Measurements from ENCODE around the gene PVR.
A peak's percentile ranks its signal among the peaks of the same experiment; 100 is the strongest.
"Not testable (repeated sequence)": the region's sequence is repeated elsewhere in the genome, so short reads cannot be mapped to it uniquely, and the experiment has no call there.

Gene PVR

GRCh38 chr19:44670027-44670426 lies 26.3 kb downstream of the PVR start:
- not testable (repeated sequence) for DNase-seq (ENCODE audit: low read depth in 2 of 2, low spot score in 1 of 2)

GRCh38 chr19:44671400-44671799 lies 27.7 kb downstream of the PVR start, which contains the start of gene CEACAM19:
TSS of gene CEACAM19 (plus strand) at chr19:44671482. CDS start at chr19:44671932, 450 bp downstream.
- no peak for DNase-seq (ENCODE audit: low read depth in 2 of 2, low spot score in 1 of 2)

GRCh38 chr19:44672226-44672625 lies 28.5 kb downstream of the PVR start:
- no peak for DNase-seq (ENCODE audit: low read depth in 2 of 2, low spot score in 1 of 2)

- DNase-seq (ENCODE audit: low read depth in 2 of 2, low spot score in 1 of 2) = no peak
Observed at GRCh38 chr19:44673510-44673909, 29.8 kb downstream of the PVR start.

GRCh38 chr19:44675521-44675920 lies 31.8 kb downstream of the PVR start:
- DNase-seq (ENCODE audit: low read depth in 2 of 2, low spot score in 1 of 2) = no peak

GRCh38 chr19:44677019-44677811 lies 33.5 kb downstream of the PVR start:
- DNase-seq (ENCODE audit: low read depth in 2 of 2, low spot score in 1 of 2) = no peak

- no peak for DNase-seq (ENCODE audit: low read depth in 2 of 2, low spot score in 1 of 2)
Observed at GRCh38 chr19:44680536-44680935, 36.8 kb downstream of the PVR start.

- DNase-seq (ENCODE audit: low read depth in 2 of 2, low spot score in 1 of 2) = no peak
Observed at GRCh38 chr19:44681992-44682790, 38.5 kb downstream of the PVR start.

- DNase-seq (ENCODE audit: low read depth in 2 of 2, low spot score in 1 of 2) = no peak
Observed at GRCh38 chr19:44682807-44683206, 39.1 kb downstream of the PVR start.

GRCh38 chr19:44683434-44684210 lies 39.9 kb downstream of the PVR start:
- DNase-seq (ENCODE audit: low read depth in 2 of 2, low spot score in 1 of 2) = no peak

GRCh38 chr19:44684396-44684795 lies 40.7 kb downstream of the PVR start:
- DNase-seq (ENCODE audit: low read depth in 2 of 2, low spot score in 1 of 2) = not testable (repeated sequence)

- DNase-seq (ENCODE audit: low read depth in 2 of 2, low spot score in 1 of 2) = no peak
Observed at GRCh38 chr19:44684892-44685863, 41.5 kb downstream of the PVR start.

- DNase-seq (ENCODE audit: low read depth in 2 of 2, low spot score in 1 of 2) = no peak
Observed at GRCh38 chr19:44685877-44686276, 42.2 kb downstream of the PVR start.

- no peak for DNase-seq (ENCODE audit: low read depth in 2 of 2, low spot score in 1 of 2)
Observed at GRCh38 chr19:44686896-44687295, 43.2 kb downstream of the PVR start.

GRCh38 chr19:44687888-44688287 lies 44.2 kb downstream of the PVR start:
- DNase-seq (ENCODE audit: low read depth in 2 of 2, low spot score in 1 of 2) = no peak

- DNase-seq (ENCODE audit: low read depth in 2 of 2, low spot score in 1 of 2) = peak; percentile 55 to 61
Observed at GRCh38 chr19:44689290-44690130, 45.8 kb downstream of the PVR start.

GRCh38 chr19:44690131-44690440 lies 46.4 kb downstream of the PVR start:
- no peak for DNase-seq (ENCODE audit: low read depth in 2 of 2, low spot score in 1 of 2)

GRCh38 chr19:44692379-44692721 lies 48.6 kb downstream of the PVR start:
- DNase-seq (ENCODE audit: low read depth in 2 of 2, low spot score in 1 of 2) = no peak

GRCh38 chr19:44694184-44694579 lies 50.5 kb downstream of the PVR start:
- DNase-seq (ENCODE audit: low read depth in 2 of 2, low spot score in 1 of 2) = no peak
